Measurements from ENCODE around the gene RASSF7. TPM values are rescaled to one million over a fixed set of nuclear protein-coding genes. Genes with fewer than 3 reads are reported as not detected.
A peak's percentile ranks its signal among the peaks of the same experiment; 100 is the strongest.

The RASSF7 gene
- total and polyA plus RNA-seq, 7 donors: 0.65 to 1.4 (median 0.92) TPM; not detected in 1

DNA sequence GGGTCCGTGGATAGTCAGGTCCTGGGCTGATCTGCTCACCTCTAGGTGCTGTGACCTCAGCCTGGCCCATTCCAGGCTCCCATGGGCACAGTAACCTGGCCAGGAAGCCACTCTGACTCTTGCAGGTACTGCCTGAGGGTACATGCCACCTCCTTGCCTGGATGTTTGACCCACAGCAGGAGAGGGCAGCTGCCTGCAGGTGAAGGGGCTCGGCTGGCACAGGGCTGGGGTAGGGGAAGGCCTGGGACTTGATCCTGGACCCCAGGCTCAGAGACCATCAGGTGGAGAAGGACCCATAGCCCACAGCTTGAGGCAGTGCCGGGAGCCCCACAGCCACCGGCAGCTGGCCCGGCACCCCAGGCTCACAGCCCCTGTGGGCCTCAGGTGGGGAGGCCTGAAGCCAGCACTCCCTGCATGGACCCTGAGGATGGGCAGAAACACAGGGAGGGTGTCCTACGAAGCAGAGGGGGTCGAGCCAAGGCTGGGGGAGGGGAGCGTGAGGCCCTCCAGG is 20.7 kb upstream of the RASSF7 start:
- TF ChIP-seq, protein P1, sequence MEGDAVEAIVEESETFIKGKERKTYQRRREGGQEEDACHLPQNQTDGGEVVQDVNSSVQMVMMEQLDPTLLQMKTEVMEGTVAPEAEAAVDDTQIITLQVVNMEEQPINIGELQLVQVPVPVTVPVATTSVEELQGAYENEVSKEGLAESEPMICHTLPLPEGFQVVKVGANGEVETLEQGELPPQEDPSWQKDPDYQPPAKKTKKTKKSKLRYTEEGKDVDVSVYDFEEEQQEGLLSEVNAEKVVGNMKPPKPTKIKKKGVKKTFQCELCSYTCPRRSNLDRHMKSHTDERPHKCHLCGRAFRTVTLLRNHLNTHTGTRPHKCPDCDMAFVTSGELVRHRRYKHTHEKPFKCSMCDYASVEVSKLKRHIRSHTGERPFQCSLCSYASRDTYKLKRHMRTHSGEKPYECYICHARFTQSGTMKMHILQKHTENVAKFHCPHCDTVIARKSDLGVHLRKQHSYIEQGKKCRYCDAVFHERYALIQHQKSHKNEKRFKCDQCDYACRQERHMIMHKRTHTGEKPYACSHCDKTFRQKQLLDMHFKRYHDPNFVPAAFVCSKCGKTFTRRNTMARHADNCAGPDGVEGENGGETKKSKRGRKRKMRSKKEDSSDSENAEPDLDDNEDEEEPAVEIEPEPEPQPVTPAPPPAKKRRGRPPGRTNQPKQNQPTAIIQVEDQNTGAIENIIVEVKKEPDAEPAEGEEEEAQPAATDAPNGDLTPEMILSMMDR (IDR thresholded peaks at IDR 0.05): no peak
- intact Hi-C loops (cut with DNase I): no loop called here
- peaks cover 0 to 16% (median 0%) of the 10 kb centered on the region in 3 donors for H3K27me3 ChIP-seq (ENCODE audit: insufficient read depth in 3 of 3, low read length in 2 of 3)
- ATAC-seq (no peak), DNase-seq (peak in 1 of 2 donors; percentile 46)
- H3K27ac ChIP-seq: no peak overlapping the region
- 84 to 91% (median 86%) methylated on average over 7 to 8 of the region's 8 CpGs for WGBS, 3 donors
- no peaks in the 10 kb centered on the region for H3K36me3 ChIP-seq (ENCODE audit: insufficient read depth in 1 of 2, low read depth in 1 of 2)
- H3K4me1 ChIP-seq: peaks cover 14% of the 10 kb centered on the region
- H3K4me3 ChIP-seq: no peak overlapping the region
- no peaks in the 10 kb centered on the region for H3K9me3 ChIP-seq

DNA sequence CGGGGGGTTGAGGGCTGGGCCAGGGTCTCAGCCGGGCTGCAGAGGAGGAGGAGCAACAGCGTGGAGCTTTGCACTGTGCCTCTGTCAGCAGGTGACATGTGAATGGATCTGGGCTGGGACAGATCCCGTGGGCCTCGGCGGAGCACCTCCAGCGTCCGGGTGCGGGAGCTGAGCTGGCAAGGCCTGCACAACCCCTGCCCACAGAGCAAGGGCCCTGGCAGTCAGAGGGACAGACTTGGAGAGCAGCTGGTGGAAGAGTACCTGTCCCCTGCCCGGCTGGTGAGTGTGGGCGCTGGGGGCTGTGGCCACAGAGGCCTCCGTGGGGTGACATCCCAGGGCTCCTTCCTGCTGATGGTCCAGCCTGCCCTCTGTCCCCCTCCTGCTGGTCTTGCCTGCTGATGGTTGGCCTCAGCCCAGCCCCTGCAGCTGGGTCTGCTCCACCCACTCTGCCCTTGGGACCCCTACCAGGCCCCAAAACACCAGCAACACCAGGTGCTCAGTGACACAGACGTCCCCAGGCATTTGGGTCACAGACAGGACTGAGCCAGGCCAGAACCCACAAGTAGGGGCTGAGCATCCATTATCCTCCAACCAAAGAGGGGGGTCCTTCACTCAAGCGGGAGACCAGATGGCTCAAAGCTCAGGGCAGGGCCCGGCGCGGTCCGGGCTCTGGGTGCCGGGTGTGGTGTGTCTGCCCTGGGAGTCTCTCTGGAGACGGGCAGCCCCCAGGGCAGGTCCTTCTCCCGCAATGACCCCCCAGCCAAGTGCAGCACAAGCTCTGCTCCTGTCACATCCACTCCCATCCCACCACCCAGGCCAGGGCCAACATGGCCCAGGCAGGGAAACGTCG is 20.0 kb upstream of the RASSF7 start:
- H3K36me3 ChIP-seq (ENCODE audit: insufficient read depth in 1 of 2, low read depth in 1 of 2): no peaks in the 10 kb centered on the region
- peaks cover 14% of the 10 kb centered on the region for H3K4me1 ChIP-seq
- TF ChIP-seq, protein P1 (IDR thresholded peaks at IDR 0.05): no peak
- no peak overlapping the region for H3K27ac ChIP-seq
- ATAC-seq (no peak), DNase-seq (no peak)
- intact Hi-C loops (cut with DNase I): no loop called here
- H3K4me3 ChIP-seq: no peak overlapping the region
- H3K9me3 ChIP-seq: no peaks in the 10 kb centered on the region
- 79 to 86% (median 83%) methylated on average over 17 to 23 of the region's 23 CpGs for WGBS, 3 donors
- H3K27me3 ChIP-seq (ENCODE audit: insufficient read depth in 3 of 3, low read length in 2 of 3): peaks cover 0 to 16% (median 0%) of the 10 kb centered on the region in 3 donors

DNA sequence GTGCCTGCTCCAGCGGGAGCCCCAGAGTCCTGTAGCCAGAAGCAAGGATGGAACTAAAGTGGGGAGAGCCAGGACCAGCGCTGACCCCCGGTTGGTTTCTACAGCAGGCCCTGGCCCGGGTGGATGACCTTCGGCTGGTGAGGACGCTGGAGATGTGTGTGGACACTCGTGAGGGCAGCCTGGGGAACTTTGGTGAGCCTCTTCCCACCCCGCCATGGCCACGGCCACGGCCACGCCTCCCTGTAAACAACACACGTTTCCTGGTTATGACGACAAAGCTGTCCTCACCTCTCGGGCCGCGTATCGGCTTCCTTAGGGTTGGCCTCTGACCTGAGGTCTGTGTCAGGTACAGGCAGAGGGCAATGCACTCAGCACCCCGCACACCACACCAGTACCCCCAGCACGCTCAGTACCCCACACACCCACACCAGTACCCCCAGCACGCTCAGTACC is 19.3 kb upstream of the RASSF7 start:
- Histone ChIP-seq H3K27ac (no peak overlapping the region), H3K4me3 (no peak overlapping the region), H3K27me3 (ENCODE audit: insufficient read depth in 3 of 3, low read length in 2 of 3) (peaks cover 0 to 16% (median 0%) of the 10 kb centered on the region in 3 donors), H3K9me3 (no peaks in the 10 kb centered on the region), H3K4me1 (peaks cover 9% of the 10 kb centered on the region), H3K36me3 (ENCODE audit: insufficient read depth in 1 of 2, low read depth in 1 of 2) (no peaks in the 10 kb centered on the region)
- peak in 1 of 2 donors; percentile 42 for DNase-seq
- ATAC-seq: no peak
- intact Hi-C loops (cut with DNase I): no loop called here
- 85 to 94% (median 90%) methylated on average over 17 to 20 of the region's 20 CpGs for WGBS, 3 donors
- TF ChIP-seq, protein P1 (IDR thresholded peaks at IDR 0.05): no peak

DNA sequence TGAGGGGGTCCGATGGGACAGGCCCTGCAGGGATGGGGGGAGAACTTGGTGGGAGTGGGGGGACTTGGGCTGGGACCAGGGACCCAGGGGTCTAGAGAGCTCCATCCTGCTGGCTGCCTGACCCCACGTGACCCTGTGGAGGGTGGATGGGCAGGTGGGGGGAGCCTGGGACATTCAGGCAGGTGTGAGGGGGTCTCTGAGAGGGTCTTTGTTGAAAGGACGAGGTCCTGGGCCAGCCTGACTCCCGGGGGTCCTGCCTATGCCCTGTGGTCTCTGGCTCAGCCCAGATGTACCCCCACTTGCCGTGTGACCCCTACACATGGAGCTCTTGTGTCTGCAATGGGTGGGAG is 16.0 kb upstream of the RASSF7 start:
- WGBS, 3 donors: 74 to 95% (median 76%) methylated on average over 5 of the region's 5 CpGs
- Histone ChIP-seq H3K27ac (no peak overlapping the region), H3K4me1 (no peaks in the 10 kb centered on the region), H3K9me3 (no peaks in the 10 kb centered on the region), H3K4me3 (no peak overlapping the region), H3K27me3 (ENCODE audit: insufficient read depth in 3 of 3, low read length in 2 of 3) (peaks cover 0 to 3% (median 0%) of the 10 kb centered on the region in 3 donors), H3K36me3 (ENCODE audit: insufficient read depth in 1 of 2, low read depth in 1 of 2) (no peaks in the 10 kb centered on the region)
- intact Hi-C loops (cut with DNase I): no loop called here
- no peak for DNase-seq
- TF ChIP-seq, protein P1 (IDR thresholded peaks at IDR 0.05): no peak
- no peak for ATAC-seq
